AG04450 (cell line): ENCODE measurements around the gene CATSPERZ. TPM values are rescaled to one million over a fixed set of nuclear protein-coding genes. Genes with fewer than 3 reads are reported as not detected.

ENCODE experiments used
- CTCF ChIA-PET: fragments of 300-600, 350-600 bp; formaldehyde crosslinking; extraction: SDS; loops from one replicate; lab custom pipeline; 2022; ENCODE audit warnings: antibody characterized with exemption, inconsistent platforms; lab: Charles Lee
- POLR2A ChIA-PET: fragments of 350-600 bp; formaldehyde crosslinking; extraction: SDS; loops from one replicate; lab custom pipeline; 2021; ENCODE audit warnings: antibody characterized with exemption, inconsistent platforms; lab: Yijun Ruan, JAX
- DNase-seq: peaks from one replicate; pipeline ENCODE4 v3.0.0-alpha.2; 2011; ENCODE audit warnings: low read depth, low spot score
- H3K27ac ChIP-seq: one replicate; pipeline ENCODE4 v1.5.1; 2012; ENCODE audit warnings: low read depth, low read length, control low read depth
- H3K27me3 ChIP-seq: one replicate; pipeline ENCODE4 v1.6.0; 2012; ENCODE audit warnings: low read length; ENCODE audit not compliant: control insufficient read depth, insufficient read depth
- H3K4me3 ChIP-seq: 2 replicates; pipeline ENCODE4 v1.5.1; 2011; ENCODE audit warnings: mild to moderate bottlenecking, low read depth, low read length, control low read depth
- H3K9me3 ChIP-seq: 2 replicates; pipeline ENCODE4 v1.5.1; 2012; ENCODE audit warnings: low read length; ENCODE audit not compliant: control insufficient read depth, insufficient read depth
- CTCF ChIP-seq: IDR thresholded peaks from 2 replicates; pipeline ENCODE4 v1.5.1; 2011; ENCODE audit warnings: low read depth, low read length, control low read depth, inconsistent platforms
- polyA plus RNA-seq: library from polyadenylated mRNA; depleted of rRNA; stranded (reverse); fragments of >200 nt; gene quantifications from 2 replicates; pipeline ENCODE4 v1.2.3, GENCODE V29; 2011

Gene CATSPERZ
- polyA plus RNA-seq, 1 experiment = not detected

- no peaks in the 10 kb centered on the region for H3K27me3 ChIP-seq
- no peak overlapping the region for H3K27ac ChIP-seq
- ChIA-PET CTCF (interaction anchor here (1.0 to 2.0 kb wide), 3 partner anchors 10 to 21 kb away, joined by 3 to 10 read pairs (median 3); partner anchors contain the start of gene TRMT112), POLR2A (interaction anchor here (0.7 to 1.3 kb wide), 2 partner anchors 21 to 32 kb away, joined by 3 to 7 read pairs; partner anchors contain the start of genes PRDX5 and TRMT112)
- no peak for TF ChIP-seq CTCF
- H3K9me3 ChIP-seq = peaks cover 4% of the 10 kb centered on the region; the same call in 1 of the 2 replicates
- no peak for DNase-seq
- H3K4me3 ChIP-seq = no peak overlapping the region
Measured at GRCh38 chr11:64338716-64339115, 38.6 kb downstream of the CATSPERZ start.

- no peak overlapping the region for H3K4me3 ChIP-seq
- no peak for DNase-seq
- TF ChIP-seq CTCF = no peak
- H3K9me3 ChIP-seq = peaks cover 4% of the 10 kb centered on the region; the same call in 1 of the 2 replicates
- ChIA-PET CTCF (interaction anchor here (2.0 kb wide), 1 partner anchor 16 kb away, joined by 10 read pairs; no protein-coding TSS in a partner anchor), POLR2A (interaction anchor here (0.7 kb wide), 1 partner anchor 32 kb away, joined by 7 read pairs; no protein-coding TSS in a partner anchor)
- H3K27me3 ChIP-seq = no peaks in the 10 kb centered on the region
- no peak overlapping the region for H3K27ac ChIP-seq
Measured at GRCh38 chr11:64339286-64339685, 39.1 kb downstream of the CATSPERZ start.

GRCh38 chr11:64339754-64340408 lies 39.7 kb downstream of the CATSPERZ start, which contains the start of gene CCDC88B:
Gene CCDC88B (plus strand): TSS chr11:64340204. CDS start chr11:64340267, 63 bp downstream.
- no peaks in the 10 kb centered on the region for H3K27me3 ChIP-seq
- no peak for DNase-seq
- TF ChIP-seq CTCF = no peak
- H3K4me3 ChIP-seq = no peak within 1 kb of the TSS
- ChIA-PET POLR2A (no interaction called here), CTCF (interaction anchor here (4.9 kb wide), 1 partner anchor 16 kb away, joined by 86 read pairs; no protein-coding TSS in a partner anchor)
- no peak within 1 kb of the TSS for H3K27ac ChIP-seq
- H3K9me3 ChIP-seq = peaks cover 4% of the 10 kb centered on the region; the same call in 1 of the 2 replicates

GRCh38 chr11:64340671-64341335 lies 40.6 kb downstream of the CATSPERZ start:
- Histone ChIP-seq H3K27me3 (no peaks in the 10 kb centered on the region), H3K27ac (no peak overlapping the region), H3K4me3 (no peak overlapping the region), H3K9me3 (peaks cover 4% of the 10 kb centered on the region; the same call in 1 of the 2 replicates)
- DNase-seq = no peak
- no peak for TF ChIP-seq CTCF
- POLR2A ChIA-PET = no interaction called here
- CTCF ChIA-PET = interaction anchor here (1.2 to 4.9 kb wide), 3 partner anchors 8 to 23 kb away, joined by 4 to 86 read pairs (median 19); partner anchors contain the start of genes PRDX5 and TRMT112
